GM23338 (cell line): ENCODE results near the gene ADGRG2. TPM values are rescaled to one million over a fixed set of nuclear protein-coding genes. Genes with fewer than 3 reads are reported as not detected.

ENCODE experiments used
- ATAC-seq: fragments of 200-7000 bp; cut with Tn5 transposase; 3 replicates; pipeline ENCODE4 v1.9.1; 2020
- DNase-seq: peaks from one replicate; pipeline ENCODE4 v3.0.0-alpha.2; 2015; ENCODE audit warnings: low spot score
- H2AFZ ChIP-seq: fragments of 200-600 bp; sonication (generic); 2 replicates; pipeline ENCODE4 v1.8.0; 2016; ENCODE audit warnings: antibody characterized with exemption, mild to moderate bottlenecking, moderate library complexity
- H3F3A ChIP-seq: fragments of 200-600 bp; sonication (generic); replicated peaks from 2 replicates; pipeline ENCODE4 v1.8.0; 2017; ENCODE audit warnings: antibody characterized with exemption, mixed run types, low read depth
- H3K27ac ChIP-seq: fragments of 200-600 bp; sonication (generic); 2 replicates; pipeline ENCODE4 v1.6.1; 2016; ENCODE audit warnings: low read depth
- H3K27me3 ChIP-seq: fragments of 200-600 bp; sonication (generic); 2 replicates; pipeline ENCODE4 v1.8.0; 2016; ENCODE audit warnings: mild to moderate bottlenecking, mixed run types, moderate library complexity; ENCODE audit not compliant: insufficient read depth
- H3K36me3 ChIP-seq: fragments of 200-600 bp; sonication (generic); 2 replicates; pipeline ENCODE4 v1.8.0; 2016; ENCODE audit warnings: mild to moderate bottlenecking; ENCODE audit not compliant: insufficient read depth
- H3K4me1 ChIP-seq: fragments of 200-600 bp; sonication (generic); 2 replicates; pipeline ENCODE4 v1.8.0; 2016; ENCODE audit warnings: mild to moderate bottlenecking, moderate library complexity; ENCODE audit not compliant: insufficient read depth
- H3K4me2 ChIP-seq: fragments of 200-600 bp; sonication (generic); 2 replicates; pipeline ENCODE4 v1.7.1; 2017; ENCODE audit warnings: mixed run types
- H3K4me3 ChIP-seq: fragments of 200-600 bp; sonication (generic); 2 replicates; pipeline ENCODE4 v1.6.1; 2016; ENCODE audit warnings: mixed run types
- H3K79me2 ChIP-seq: fragments of 200-600 bp; sonication (generic); replicated peaks from 2 replicates; pipeline ENCODE4 v1.8.0; 2017; ENCODE audit warnings: mild to moderate bottlenecking; ENCODE audit not compliant: insufficient read depth
- H3K9me2 ChIP-seq: fragments of 200-600 bp; sonication (generic); 2 replicates; pipeline ENCODE4 v1.8.0; 2017; ENCODE audit not compliant: insufficient read depth
- H4K20me1 ChIP-seq: fragments of 200-600 bp; sonication (generic); replicated peaks from 2 replicates; pipeline ENCODE4 v1.8.0; 2017; ENCODE audit warnings: mild to moderate bottlenecking; ENCODE audit not compliant: insufficient read depth
- H3K27ac Mint-ChIP-seq: 2 replicates; pipeline ENCODE4 v1.8.0; 2020; ENCODE audit warnings: inconsistent platforms, mild to moderate bottlenecking, moderate library complexity, mixed read lengths
- H3K27me3 Mint-ChIP-seq: 3 replicates; pipeline ENCODE4 v1.8.0; 2022; ENCODE audit warnings: low read depth, mild to moderate bottlenecking, moderate library complexity, mixed read lengths, inconsistent platforms; ENCODE audit not compliant: insufficient read depth, poor library complexity
- H3K36me3 Mint-ChIP-seq: 3 replicates; pipeline ENCODE4 v1.8.0; 2021; ENCODE audit warnings: low read depth, mild to moderate bottlenecking, inconsistent platforms, moderate library complexity, mixed read lengths
- H3K4me1 Mint-ChIP-seq: 3 replicates; pipeline ENCODE4 v1.8.0; 2020; ENCODE audit warnings: mild to moderate bottlenecking, inconsistent platforms, mixed read lengths
- H3K4me3 Mint-ChIP-seq: 3 replicates; pipeline ENCODE4 v1.8.0; 2021; ENCODE audit warnings: moderate library complexity, mild to moderate bottlenecking, inconsistent platforms, mixed read lengths
- H3K9me3 Mint-ChIP-seq: 3 replicates; pipeline ENCODE4 v1.8.0; 2020; ENCODE audit warnings: moderate library complexity, mild to moderate bottlenecking, inconsistent platforms, mixed read lengths
- CREB1 ChIP-seq: fragments of 250-450 bp; sonication (Bioruptor Pico); IDR thresholded peaks from 2 replicates; pipeline ENCODE4 v1.5.0; 2020; ENCODE audit warnings: low read depth, mild to moderate bottlenecking, moderate library complexity
- CTCF ChIP-seq, 2 experiments: fragments of 200-600 bp in 1 of 2; sonication (generic) in 1 of 2; conservative IDR thresholded peaks; 2 replicates each; pipeline versions ENCODE4 v1.5.1 to v1.6.1; 2016 to 2017; ENCODE audit warnings: antibody characterized with exemption in 2 of 2, low read depth in 2 of 2, mild to moderate bottlenecking in 2 of 2, moderate library complexity in 1 of 2
- ETS1 ChIP-seq: IDR thresholded peaks from 2 replicates; pipeline ENCODE4 v1.6.1; 2016; ENCODE audit warnings: antibody characterized with exemption
- EZH2 ChIP-seq: fragments of 200-600 bp; sonication (generic); IDR thresholded peaks from one replicate; pipeline ENCODE4 v1.8.0; 2017; ENCODE audit warnings: antibody characterized with exemption, mild to moderate bottlenecking, low read depth; ENCODE audit not compliant: unreplicated experiment
- EZH2phosphoT487 ChIP-seq: fragments of 200-600 bp; sonication (generic); IDR thresholded peaks from one replicate; pipeline ENCODE4 v1.8.1; 2018; ENCODE audit warnings: antibody characterized with exemption; ENCODE audit not compliant: unreplicated experiment
- JUNB ChIP-seq: IDR thresholded peaks from one replicate; pipeline ENCODE4 v1.6.1; 2016; ENCODE audit warnings: antibody characterized with exemption; ENCODE audit not compliant: unreplicated experiment
- NANOG ChIP-seq: IDR thresholded peaks from 2 replicates; pipeline ENCODE4 v1.6.1; 2016; ENCODE audit warnings: antibody characterized with exemption, borderline replicate concordance
- POLR2AphosphoS5 ChIP-seq: IDR thresholded peaks from 2 replicates; pipeline ENCODE4 v1.6.1; 2016; ENCODE audit warnings: antibody characterized with exemption, low read depth
- REST ChIP-seq: IDR thresholded peaks from one replicate; pipeline ENCODE4 v1.6.1; 2018; ENCODE audit warnings: antibody characterized with exemption; ENCODE audit not compliant: unreplicated experiment
- STAT1 ChIP-seq: IDR thresholded peaks from one replicate; pipeline ENCODE4 v1.6.1; 2016; ENCODE audit warnings: antibody characterized with exemption; ENCODE audit not compliant: unreplicated experiment
- ZNF114 ChIP-seq: fragments of 250-450 bp; sonication (Bioruptor Pico); IDR thresholded peaks from 2 replicates; pipeline ENCODE4 v1.5.0; 2020; ENCODE audit warnings: mild to moderate bottlenecking, moderate library complexity
- ZNF331 ChIP-seq: fragments of 250-450 bp; sonication (Bioruptor Pico); IDR thresholded peaks from 2 replicates; pipeline ENCODE4 v1.5.0; 2020; ENCODE audit warnings: low read depth, mild to moderate bottlenecking, moderate library complexity
- ZNF462 ChIP-seq: fragments of 250-450 bp; sonication (Bioruptor Pico); IDR thresholded peaks from 2 replicates; pipeline ENCODE4 v1.5.0; 2020; ENCODE audit warnings: mild to moderate bottlenecking, moderate library complexity
- polyA plus RNA-seq: library from polyadenylated mRNA; unstranded; fragments of >200 nt; fragmentation: Nextera tagmentation; extraction: Ambion mirVana; gene quantifications from 2 replicates; pipeline ENCODE4 v1.2.1, GENCODE V29; 2016
- total RNA-seq: library from RNA; depleted of rRNA; stranded (reverse); fragments of >200 nt; shearing (Covaris generic); gene quantifications from 2 replicates; pipeline ENCODE4 v1.2.3, GENCODE V29; 2014

ADGRG2 gene
- total and polyA plus RNA-seq, 2 experiments from 2014 or later = 4.0 to 10.8 TPM

- no peak overlapping the region for H3K27ac ChIP-seq
- H4K20me1 ChIP-seq = no peaks in the 10 kb centered on the region
- no peaks in the 10 kb centered on the region for H3K9me3 Mint-ChIP-seq
- H3K4me1 ChIP-seq = no peaks in the 10 kb centered on the region
- no peak overlapping the region for H3K27ac Mint-ChIP-seq
- H3K4me1 Mint-ChIP-seq = peaks cover 4% of the 10 kb centered on the region
- H2AFZ ChIP-seq = no peak overlapping the region
- no peak for DNase-seq
- H3K4me2 ChIP-seq = no peak overlapping the region
- no peaks in the 10 kb centered on the region for H3K36me3 Mint-ChIP-seq
- no peak overlapping the region for H3K4me3 ChIP-seq
- no peaks in the 10 kb centered on the region for H3K27me3 ChIP-seq
- H3F3A ChIP-seq = no peaks in the 10 kb centered on the region
- H3K4me3 Mint-ChIP-seq = no peak overlapping the region
- no peaks in the 10 kb centered on the region for H3K79me2 ChIP-seq
- TF ChIP-seq EZH2 (no peak), POLR2AphosphoS5 (no peak), STAT1 (no peak), JUNB (no peak), CREB1 (CRISPR knock-in tag) (no peak), ZNF331 (CRISPR knock-in tag) (no peak), NANOG (no peak), ETS1 (no peak), CTCF (conservative IDR thresholded peaks at IDR 0.05; ENCODE audit: low read depth in 2 of 2) (no peak), REST (no peak), ZNF462 (no peak), EZH2phosphoT487 (no peak), ZNF114 (no peak)
- ATAC-seq = no peak
- no peaks in the 10 kb centered on the region for H3K36me3 ChIP-seq
- H3K9me2 ChIP-seq = no peaks in the 10 kb centered on the region
- H3K27me3 Mint-ChIP-seq = peaks cover 4% of the 10 kb centered on the region
Observed at GRCh38 chrX:19152762-19153161, 30.5 kb upstream of the ADGRG2 start.
